Calu3 (cell line): ENCODE results near the gene METTL9. TPM values are rescaled to one million over a fixed set of nuclear protein-coding genes. Genes with fewer than 3 reads are reported as not detected.
"Not testable (repeated sequence)": the region's sequence is repeated elsewhere in the genome, so short reads cannot be mapped to it uniquely, and the experiment has no call there.

Experiments used
- BruUV-seq: library from RNA; stranded (reverse); fragments of 400-500 nt; replicated peaks from 2 replicates; lab custom pipeline; 2021; lab: Mats Ljungman, UMichigan
- CTCF ChIA-PET: fragments of 300-600 bp; sonication (Branson Sonifier 250); formaldehyde crosslinking; loops from one replicate; lab custom pipeline; 2022; ENCODE audit warnings: antibody characterized with exemption; lab: Charles Lee
- DNase-seq: peaks from one replicate; pipeline ENCODE4 v3.0.0; 2022
- H3K27ac Mint-ChIP-seq: one replicate; pipeline ENCODE4 v1.8.0; 2022; ENCODE audit warnings: mixed read lengths; ENCODE audit not compliant: unreplicated experiment
- H3K27me3 Mint-ChIP-seq: one replicate; pipeline ENCODE4 v1.8.0; 2022; ENCODE audit warnings: mixed read lengths; ENCODE audit not compliant: unreplicated experiment
- H3K36me3 Mint-ChIP-seq: one replicate; pipeline ENCODE4 v1.8.0; 2022; ENCODE audit warnings: mild to moderate bottlenecking, moderate library complexity, mixed read lengths; ENCODE audit not compliant: insufficient read depth, unreplicated experiment
- H3K4me1 Mint-ChIP-seq: one replicate; pipeline ENCODE4 v1.8.0; 2022; ENCODE audit warnings: mild to moderate bottlenecking, low read depth, mixed read lengths; ENCODE audit not compliant: unreplicated experiment
- H3K4me3 Mint-ChIP-seq: one replicate; pipeline ENCODE4 v1.8.0; 2022; ENCODE audit warnings: mild to moderate bottlenecking, low read depth, moderate library complexity, mixed read lengths; ENCODE audit not compliant: unreplicated experiment
- H3K9me3 Mint-ChIP-seq: one replicate; pipeline ENCODE4 v1.8.0; 2022; ENCODE audit warnings: low read depth, mixed read lengths; ENCODE audit not compliant: unreplicated experiment
- CTCF ChIP-seq: fragments of 200-600 bp; IDR thresholded peaks from one replicate; pipeline ENCODE4 v1.8.0; 2022; ENCODE audit warnings: antibody characterized with exemption; ENCODE audit not compliant: unreplicated experiment
- intact Hi-C: fragments of 100-400 bp; cut with micrococcal nuclease; formaldehyde crosslinking; loops from one replicate; pipeline ENCODE4 v1.10.0; 2022; ENCODE audit not compliant: unreplicated experiment
- total RNA-seq: library from RNA; stranded (reverse); gene quantifications from 2 replicates; pipeline ENCODE4 v1.2.3, GENCODE V29; 2022

The METTL9 gene
- total RNA-seq, 1 experiment from 2014 or later, result 109 TPM

DNA sequence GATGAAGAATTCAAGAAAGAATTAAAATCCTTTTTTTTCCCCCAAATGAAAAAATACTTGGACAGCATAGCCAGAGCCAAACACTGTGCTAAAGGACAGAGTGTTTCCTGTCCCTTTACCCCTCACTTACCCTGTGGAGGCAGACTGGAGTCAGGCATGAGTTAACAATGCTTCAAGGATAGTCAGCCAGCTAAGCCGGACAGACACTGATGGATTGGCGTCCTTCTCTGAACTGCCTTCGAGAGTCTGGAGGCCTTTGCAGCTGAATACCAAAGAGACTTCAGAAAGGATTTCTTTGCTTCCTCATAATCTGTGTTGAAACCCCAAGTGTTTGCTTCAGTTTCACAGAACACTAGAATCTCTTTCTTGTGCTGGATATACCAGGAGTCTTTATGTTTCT lies 4.6 kb downstream of the METTL9 start:
- CTCF ChIA-PET, result interaction anchor here (0.6 to 1.3 kb wide), 2 partner anchors 8 to 50 kb away, joined by 3 to 4 read pairs; no protein-coding TSS in a partner anchor
- no peak overlapping the region for H3K27ac Mint-ChIP-seq
- BruUV-seq, result no TSS peak
- no peak for DNase-seq
- H3K4me3 Mint-ChIP-seq, result no peak overlapping the region
- H3K36me3 Mint-ChIP-seq, result peaks cover 16% of the 10 kb centered on the region
- H3K9me3 Mint-ChIP-seq, result no peaks in the 10 kb centered on the region
- no peak for TF ChIP-seq CTCF
- intact Hi-C loops, result loop anchor here (5.0 kb wide), 1 partner anchor 38 kb away; no protein-coding TSS in a partner anchor
- H3K27me3 Mint-ChIP-seq, result no peaks in the 10 kb centered on the region
- peaks cover 24% of the 10 kb centered on the region for H3K4me1 Mint-ChIP-seq

DNA sequence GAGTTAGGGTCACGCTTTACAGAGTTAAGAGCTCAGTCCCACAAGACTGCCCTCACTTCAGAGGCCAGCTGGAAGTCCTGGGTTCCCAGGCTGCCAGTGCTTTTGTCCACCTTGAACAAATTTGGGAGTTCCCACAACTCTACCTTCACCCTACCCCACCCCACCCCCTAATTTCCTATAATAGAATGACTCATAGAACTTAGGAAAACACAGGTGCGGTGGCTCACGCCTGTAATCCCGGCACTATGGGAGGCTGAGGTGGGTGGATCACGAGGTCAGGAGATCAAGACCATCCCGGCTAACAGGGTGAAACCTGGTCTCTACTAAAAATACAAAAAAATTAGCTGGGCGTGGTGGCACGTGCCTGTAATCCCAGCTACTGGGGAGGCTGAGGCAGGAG lies 6.5 kb downstream of the METTL9 start:
- intact Hi-C loops, H3K4me3 Mint-ChIP-seq: not testable (repeated sequence)

DNA sequence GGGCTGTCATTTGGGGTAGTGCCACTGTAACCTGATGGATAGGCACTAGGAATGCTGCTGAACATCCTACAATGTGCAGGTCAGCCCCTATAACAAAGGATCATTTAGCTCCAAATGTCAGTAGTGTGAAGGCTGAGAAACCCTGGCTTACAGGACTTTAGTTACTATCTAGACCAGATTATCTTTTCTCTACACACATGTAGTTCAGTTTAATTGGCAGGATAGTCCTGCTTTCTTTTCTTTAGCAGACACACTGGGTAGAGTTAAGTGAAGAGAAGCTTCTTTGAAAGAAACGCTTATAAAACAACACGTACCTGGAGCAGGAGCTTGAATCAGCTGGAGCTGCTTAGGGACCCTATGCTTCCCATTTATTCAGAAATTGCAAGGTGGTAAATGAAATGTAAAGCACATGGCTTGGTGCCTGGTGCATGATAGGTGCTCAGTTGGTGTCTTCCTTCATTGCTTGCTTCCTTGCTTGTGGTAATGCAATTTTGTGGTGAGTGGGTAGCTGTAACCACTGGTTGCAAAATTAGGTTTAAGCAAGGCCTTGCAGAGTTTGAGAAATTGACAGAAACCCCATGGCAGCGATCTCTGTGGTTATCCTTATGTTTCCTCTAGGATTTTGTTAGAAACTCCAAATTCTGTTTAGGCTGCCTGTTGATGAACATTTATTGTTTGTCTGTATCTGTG lies 9.4 kb downstream of the METTL9 start:
- H3K27ac Mint-ChIP-seq, result no peak overlapping the region

More for the DNA sequence above, 6.5 kb downstream of the METTL9 start:
- H3K4me1 Mint-ChIP-seq, result peaks cover 43% of the 10 kb centered on the region
- CTCF ChIA-PET, result interaction anchor here (0.5 to 0.9 kb wide), 3 partner anchors 21 to 64 kb away, joined by 3 to 5 read pairs (median 3); no protein-coding TSS in a partner anchor
- not testable (repeated sequence) for H3K27me3 Mint-ChIP-seq, H3K36me3 Mint-ChIP-seq, H3K9me3 Mint-ChIP-seq, DNase-seq, BruUV-seq, H3K27ac Mint-ChIP-seq

GRCh38 chr16:21610006-21610544 lies 10.7 kb downstream of the METTL9 start:
- no peak for DNase-seq
- H3K4me3 Mint-ChIP-seq, result no peak overlapping the region
- H3K36me3 Mint-ChIP-seq, result no peaks in the 10 kb centered on the region
- H3K27me3 Mint-ChIP-seq, result no peaks in the 10 kb centered on the region
- TF ChIP-seq CTCF, result no peak
- no peak overlapping the region for H3K27ac Mint-ChIP-seq
- CTCF ChIA-PET, result interaction anchor here (0.6 kb wide), 1 partner anchor 49 kb away, joined by 4 read pairs; no protein-coding TSS in a partner anchor
- no peaks in the 10 kb centered on the region for H3K9me3 Mint-ChIP-seq
- intact Hi-C loops, result no loop called here
- BruUV-seq, result no TSS peak
- peaks cover 33% of the 10 kb centered on the region for H3K4me1 Mint-ChIP-seq

More for the DNA sequence above, 9.4 kb downstream of the METTL9 start:
- Mint-ChIP-seq H3K4me1 (peaks cover 41% of the 10 kb centered on the region), H3K4me3 (no peak overlapping the region), H3K9me3 (no peaks in the 10 kb centered on the region), H3K27me3 (no peaks in the 10 kb centered on the region), H3K36me3 (no peaks in the 10 kb centered on the region)
- CTCF ChIA-PET, result interaction anchor here (1.3 kb wide), 1 partner anchor 9 kb away, joined by 4 read pairs; the partner anchor contains the start of gene METTL9
- no peak for DNase-seq
- no TSS peak for BruUV-seq
- no peak for TF ChIP-seq CTCF
- intact Hi-C loops, result no loop called here
